ENCODE measurements around the gene COL19A1.

GRCh38 chr6:70162972-70163371 lies 296.6 kb downstream of the COL19A1 start:
- TF ChIP-seq CTCF (IDR thresholded peaks at IDR 0.05; ENCODE audit: low read depth, low read length) (no peak), EZH2phosphoT487 (IDR thresholded peaks at IDR 0.05; ENCODE audit: low read depth) (no peak)

Measured in OCI-LY3 (cell line).